Measurements from ENCODE around the gene RFX4. TPM values are rescaled to one million over a fixed set of nuclear protein-coding genes. Genes with fewer than 3 reads are reported as not detected.

Gene RFX4
- total and polyA plus RNA-seq, 5 donors, result not detected

GRCh38 chr12:106704081-106704480, 121.3 kb downstream of the RFX4 start:
- Histone ChIP-seq H3K27ac (ENCODE audit: low read length) (no peak overlapping the region), H3K9me3 (ENCODE audit: control insufficient read depth, low read length) (no peaks in the 10 kb centered on the region), H3K27me3 (ENCODE audit: control insufficient read depth, insufficient read depth) (no peaks in the 10 kb centered on the region), H3K4me3 (ENCODE audit: low read length) (no peak overlapping the region), H3K4me1 (ENCODE audit: control insufficient read depth, insufficient read depth, low read length) (no peaks in the 10 kb centered on the region)
- ATAC-seq, result peak in 1 of 2 donors; percentile 55
- intact Hi-C loops (cut with DNase I), result no loop called here
- no peak for DNase-seq
- WGBS, result 28% methylated on average over 3 of the region's 3 CpGs

- no peak for DNase-seq
- intact Hi-C loops (cut with DNase I), result no loop called here
- no peaks in the 10 kb centered on the region for H3K4me1 ChIP-seq (ENCODE audit: control insufficient read depth, insufficient read depth, low read length)
- no peak overlapping the region for H3K27ac ChIP-seq (ENCODE audit: low read length)
- no peak for ATAC-seq
- H3K27me3 ChIP-seq (ENCODE audit: control insufficient read depth, insufficient read depth), result no peaks in the 10 kb centered on the region
- no peaks in the 10 kb centered on the region for H3K9me3 ChIP-seq (ENCODE audit: control insufficient read depth, low read length)
- WGBS, result 90% methylated on average over 5 of the region's 5 CpGs
- H3K4me3 ChIP-seq (ENCODE audit: low read length), result no peak overlapping the region
Measured at GRCh38 chr12:106705971-106706370, 123.2 kb downstream of the RFX4 start.

- H3K27me3 ChIP-seq (ENCODE audit: control insufficient read depth, insufficient read depth), result no peaks in the 10 kb centered on the region
- H3K4me1 ChIP-seq (ENCODE audit: control insufficient read depth, insufficient read depth, low read length), result no peaks in the 10 kb centered on the region
- no peak overlapping the region for H3K27ac ChIP-seq (ENCODE audit: low read length)
- no peaks in the 10 kb centered on the region for H3K9me3 ChIP-seq (ENCODE audit: control insufficient read depth, low read length)
- H3K4me3 ChIP-seq (ENCODE audit: low read length), result no peak overlapping the region
- WGBS, result 82% methylated on average over 8 of the region's 8 CpGs
- intact Hi-C loops (cut with DNase I), result no loop called here
- no peak for DNase-seq
- ATAC-seq, result no peak
Measured at GRCh38 chr12:106709068-106709511, 126.3 kb downstream of the RFX4 start.

GRCh38 chr12:106710143-106710893, 127.5 kb downstream of the RFX4 start:
- Histone ChIP-seq H3K4me1 (ENCODE audit: control insufficient read depth, insufficient read depth, low read length) (no peaks in the 10 kb centered on the region), H3K9me3 (ENCODE audit: control insufficient read depth, low read length) (no peaks in the 10 kb centered on the region), H3K27ac (ENCODE audit: low read length) (no peak overlapping the region), H3K4me3 (ENCODE audit: low read length) (no peak overlapping the region), H3K27me3 (ENCODE audit: control insufficient read depth, insufficient read depth) (no peaks in the 10 kb centered on the region)
- intact Hi-C loops (cut with DNase I), result no loop called here
- 59% methylated on average over 10 of the region's 10 CpGs for WGBS
- ATAC-seq (no peak), DNase-seq (no peak)

GRCh38 chr12:106711316-106711715, 128.5 kb downstream of the RFX4 start:
- WGBS, result 78% methylated on average over 3 of the region's 3 CpGs
- intact Hi-C loops (cut with DNase I), result no loop called here

GRCh38 chr12:106712768-106713167, 130.0 kb downstream of the RFX4 start:
- Histone ChIP-seq H3K4me1 (ENCODE audit: control insufficient read depth, insufficient read depth, low read length) (no peaks in the 10 kb centered on the region), H3K27ac (ENCODE audit: low read length) (no peak overlapping the region), H3K9me3 (ENCODE audit: control insufficient read depth, low read length) (no peaks in the 10 kb centered on the region), H3K4me3 (ENCODE audit: low read length) (no peak overlapping the region), H3K27me3 (ENCODE audit: control insufficient read depth, insufficient read depth) (no peaks in the 10 kb centered on the region)
- WGBS, result 89% methylated on average over 8 of the region's 8 CpGs
- ATAC-seq, result no peak
- intact Hi-C loops (cut with DNase I), result no loop called here
- no peak for DNase-seq

More at GRCh38 chr12:106711316-106711715, 128.5 kb downstream of the RFX4 start:
- Histone ChIP-seq H3K4me1 (ENCODE audit: control insufficient read depth, insufficient read depth, low read length) (no peaks in the 10 kb centered on the region), H3K27me3 (ENCODE audit: control insufficient read depth, insufficient read depth) (no peaks in the 10 kb centered on the region), H3K9me3 (ENCODE audit: control insufficient read depth, low read length) (no peaks in the 10 kb centered on the region), H3K27ac (ENCODE audit: low read length) (no peak overlapping the region), H3K4me3 (ENCODE audit: low read length) (no peak overlapping the region)
- ATAC-seq (no peak), DNase-seq (no peak)

- no peak for DNase-seq
- ATAC-seq, result no peak
- Histone ChIP-seq H3K9me3 (ENCODE audit: control insufficient read depth, low read length) (no peaks in the 10 kb centered on the region), H3K27me3 (ENCODE audit: control insufficient read depth, insufficient read depth) (no peaks in the 10 kb centered on the region), H3K4me1 (ENCODE audit: control insufficient read depth, insufficient read depth, low read length) (no peaks in the 10 kb centered on the region), H3K27ac (ENCODE audit: low read length) (no peak overlapping the region), H3K4me3 (ENCODE audit: low read length) (no peak overlapping the region)
- WGBS, result 91% methylated on average over 3 of the region's 3 CpGs
- intact Hi-C loops (cut with DNase I), result no loop called here
Measured at GRCh38 chr12:106714926-106715325, 132.1 kb downstream of the RFX4 start.

- DNase-seq (no peak), ATAC-seq (no peak)
- 79% methylated on average over 4 of the region's 4 CpGs for WGBS
- Histone ChIP-seq H3K4me3 (ENCODE audit: low read length) (no peak overlapping the region), H3K27me3 (ENCODE audit: control insufficient read depth, insufficient read depth) (no peaks in the 10 kb centered on the region), H3K9me3 (ENCODE audit: control insufficient read depth, low read length) (no peaks in the 10 kb centered on the region), H3K4me1 (ENCODE audit: control insufficient read depth, insufficient read depth, low read length) (no peaks in the 10 kb centered on the region), H3K27ac (ENCODE audit: low read length) (no peak overlapping the region)
- intact Hi-C loops (cut with DNase I), result no loop called here
Measured at GRCh38 chr12:106715582-106715981, 132.8 kb downstream of the RFX4 start.

GRCh38 chr12:106717673-106718072, 134.9 kb downstream of the RFX4 start:
- intact Hi-C loops (cut with DNase I), result no loop called here
- DNase-seq, result no peak
- 75% methylated on average over 2 of the region's 2 CpGs for WGBS

GRCh38 chr12:106719879-106720278, 137.1 kb downstream of the RFX4 start:
- no peak for ATAC-seq
- Histone ChIP-seq H3K4me1 (ENCODE audit: control insufficient read depth, insufficient read depth, low read length) (no peaks in the 10 kb centered on the region), H3K4me3 (ENCODE audit: low read length) (no peak overlapping the region), H3K27ac (ENCODE audit: low read length) (no peak overlapping the region), H3K9me3 (ENCODE audit: control insufficient read depth, low read length) (no peaks in the 10 kb centered on the region), H3K27me3 (ENCODE audit: control insufficient read depth, insufficient read depth) (no peaks in the 10 kb centered on the region)
- 96% methylated on average over 6 of the region's 6 CpGs for WGBS
- no peak for DNase-seq
- intact Hi-C loops (cut with DNase I), result no loop called here

More at GRCh38 chr12:106717673-106718072, 134.9 kb downstream of the RFX4 start:
- no peak overlapping the region for H3K27ac ChIP-seq (ENCODE audit: low read length)
- no peak for ATAC-seq
- H3K27me3 ChIP-seq (ENCODE audit: control insufficient read depth, insufficient read depth), result no peaks in the 10 kb centered on the region
- H3K9me3 ChIP-seq (ENCODE audit: control insufficient read depth, low read length), result no peaks in the 10 kb centered on the region
- no peak overlapping the region for H3K4me3 ChIP-seq (ENCODE audit: low read length)
- H3K4me1 ChIP-seq (ENCODE audit: control insufficient read depth, insufficient read depth, low read length), result no peaks in the 10 kb centered on the region

- no peak overlapping the region for H3K4me3 ChIP-seq (ENCODE audit: low read length)
- no peak overlapping the region for H3K27ac ChIP-seq (ENCODE audit: low read length)
- H3K4me1 ChIP-seq (ENCODE audit: control insufficient read depth, insufficient read depth, low read length), result no peaks in the 10 kb centered on the region
- 71% methylated on average over 6 of the region's 6 CpGs for WGBS
- ATAC-seq (no peak), DNase-seq (no peak)
- no peaks in the 10 kb centered on the region for H3K9me3 ChIP-seq (ENCODE audit: control insufficient read depth, low read length)
- no peaks in the 10 kb centered on the region for H3K27me3 ChIP-seq (ENCODE audit: control insufficient read depth, insufficient read depth)
- intact Hi-C loops (cut with DNase I), result no loop called here
Measured at GRCh38 chr12:106720696-106721095, 137.9 kb downstream of the RFX4 start.

- WGBS, result 92% methylated on average over 1 of the region's 1 CpG
- no peak for DNase-seq
- Histone ChIP-seq H3K4me1 (ENCODE audit: control insufficient read depth, insufficient read depth, low read length) (no peaks in the 10 kb centered on the region), H3K9me3 (ENCODE audit: control insufficient read depth, low read length) (no peaks in the 10 kb centered on the region), H3K4me3 (ENCODE audit: low read length) (no peak overlapping the region), H3K27ac (ENCODE audit: low read length) (no peak overlapping the region), H3K27me3 (ENCODE audit: control insufficient read depth, insufficient read depth) (no peaks in the 10 kb centered on the region)
- intact Hi-C loops (cut with DNase I), result no loop called here
- ATAC-seq, result no peak
Measured at GRCh38 chr12:106721915-106722314, 139.1 kb downstream of the RFX4 start.
